ENCODE measurements around the gene SNX24.
"Not testable (repeated sequence)": the region's sequence is repeated elsewhere in the genome, so short reads cannot be mapped to it uniquely, and the experiment has no call there.

Gene SNX24

DNA sequence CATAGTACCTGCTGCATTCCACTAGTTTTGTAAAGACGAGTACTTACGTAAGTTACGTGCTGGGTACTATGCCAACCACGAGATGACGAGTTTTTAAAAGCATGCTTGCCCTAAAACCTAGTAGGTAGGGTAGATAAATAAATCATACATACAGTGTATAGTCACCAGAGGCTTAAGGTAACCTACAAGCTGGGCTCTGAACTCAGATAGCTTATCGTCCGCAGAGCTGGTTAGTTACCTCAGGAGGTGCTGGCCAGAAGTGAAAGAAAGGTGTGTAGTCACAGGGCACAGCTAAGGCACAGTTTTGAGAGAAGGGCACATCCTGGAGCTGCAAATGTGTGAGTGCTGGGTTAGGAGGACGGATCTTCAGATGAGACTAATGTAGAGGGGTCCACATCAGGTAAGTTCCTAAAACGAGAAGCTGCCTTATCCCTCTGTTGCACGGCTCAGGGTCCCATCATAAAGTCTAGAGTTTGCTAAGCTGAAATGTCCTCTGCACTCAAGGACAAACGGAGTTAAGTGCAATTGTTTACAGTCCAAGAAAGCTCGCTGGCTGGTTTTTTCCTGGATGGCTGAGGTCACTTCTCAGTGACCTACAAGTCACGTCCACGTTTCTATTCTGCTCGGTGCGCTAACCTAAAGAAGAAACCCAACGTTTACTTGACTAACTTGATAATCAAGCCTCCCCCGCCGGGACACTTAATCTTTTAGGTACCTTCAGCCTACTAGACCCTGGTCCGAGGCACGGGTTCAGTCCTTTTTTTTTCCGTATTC lies 1.1 kb upstream of the SNX24 start:
- TF ChIP-seq, protein P1, sequence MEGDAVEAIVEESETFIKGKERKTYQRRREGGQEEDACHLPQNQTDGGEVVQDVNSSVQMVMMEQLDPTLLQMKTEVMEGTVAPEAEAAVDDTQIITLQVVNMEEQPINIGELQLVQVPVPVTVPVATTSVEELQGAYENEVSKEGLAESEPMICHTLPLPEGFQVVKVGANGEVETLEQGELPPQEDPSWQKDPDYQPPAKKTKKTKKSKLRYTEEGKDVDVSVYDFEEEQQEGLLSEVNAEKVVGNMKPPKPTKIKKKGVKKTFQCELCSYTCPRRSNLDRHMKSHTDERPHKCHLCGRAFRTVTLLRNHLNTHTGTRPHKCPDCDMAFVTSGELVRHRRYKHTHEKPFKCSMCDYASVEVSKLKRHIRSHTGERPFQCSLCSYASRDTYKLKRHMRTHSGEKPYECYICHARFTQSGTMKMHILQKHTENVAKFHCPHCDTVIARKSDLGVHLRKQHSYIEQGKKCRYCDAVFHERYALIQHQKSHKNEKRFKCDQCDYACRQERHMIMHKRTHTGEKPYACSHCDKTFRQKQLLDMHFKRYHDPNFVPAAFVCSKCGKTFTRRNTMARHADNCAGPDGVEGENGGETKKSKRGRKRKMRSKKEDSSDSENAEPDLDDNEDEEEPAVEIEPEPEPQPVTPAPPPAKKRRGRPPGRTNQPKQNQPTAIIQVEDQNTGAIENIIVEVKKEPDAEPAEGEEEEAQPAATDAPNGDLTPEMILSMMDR (IDR thresholded peaks at IDR 0.05; ENCODE audit: insufficient read depth, low read length, poor library complexity, severe bottlenecking), result no peak
- H3K36me3 ChIP-seq (ENCODE audit: control insufficient read depth, insufficient read depth, low read length), result no peaks in the 10 kb centered on the region
- DNase-seq (ENCODE audit: extremely low read depth, insufficient read length), result no peak
- no peaks in the 10 kb centered on the region for H3K27me3 ChIP-seq (replicated peaks; ENCODE audit: control insufficient read depth, insufficient read depth, low read length)
- peak overlapping the region; percentile 74 for H3K4me3 ChIP-seq (replicated peaks; ENCODE audit: low read depth, low read length)

DNA sequence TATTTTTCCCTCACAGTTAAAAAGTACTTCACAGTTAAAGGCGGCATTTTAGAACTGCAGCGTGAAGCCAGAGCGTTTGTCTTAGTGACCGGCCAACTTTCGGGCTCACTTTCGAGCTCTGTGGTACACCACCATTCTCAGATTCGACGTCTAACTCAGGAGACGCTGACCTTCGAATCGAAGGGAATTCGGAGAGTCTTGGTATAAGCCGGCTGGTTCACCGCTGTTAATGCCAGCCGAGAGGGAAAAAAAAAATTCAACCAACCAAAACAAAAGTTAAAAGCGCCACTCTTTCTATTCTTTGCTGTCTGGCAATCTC lies 544 bp upstream of the SNX24 start:
- H3K27me3 ChIP-seq (replicated peaks; ENCODE audit: control insufficient read depth, insufficient read depth, low read length), result no peaks in the 10 kb centered on the region
- H3K36me3 ChIP-seq (ENCODE audit: control insufficient read depth, insufficient read depth, low read length), result no peaks in the 10 kb centered on the region
- no peak for DNase-seq (ENCODE audit: extremely low read depth, insufficient read length)
- peak overlapping the region; percentile 74 for H3K4me3 ChIP-seq (replicated peaks; ENCODE audit: low read depth, low read length)
- TF ChIP-seq, protein P1 (IDR thresholded peaks at IDR 0.05; ENCODE audit: insufficient read depth, low read length, poor library complexity, severe bottlenecking), result no peak

DNA sequence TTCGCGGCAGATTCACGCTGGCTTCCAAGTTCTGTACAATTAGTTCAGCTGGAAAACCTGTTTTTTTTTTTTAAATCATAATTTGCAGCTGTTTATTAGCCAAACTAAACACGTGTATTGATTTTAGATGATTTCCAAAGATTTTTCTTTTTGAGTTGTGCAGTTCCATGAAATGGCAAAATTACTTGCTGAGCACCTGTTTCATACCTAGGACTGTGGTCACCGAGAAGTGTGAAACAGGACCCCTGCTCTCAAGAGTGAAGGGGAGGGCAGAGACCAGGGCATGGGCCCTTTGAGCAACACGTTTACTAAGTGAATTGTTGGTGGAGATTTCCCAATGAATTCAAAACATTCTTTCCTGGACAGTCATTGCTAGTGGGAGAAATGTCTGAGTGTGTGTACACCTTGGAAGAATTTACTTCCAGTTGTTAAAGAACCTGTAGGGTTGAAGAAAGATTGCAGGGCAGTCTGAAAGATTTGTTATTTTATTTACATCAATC lies 688 bp downstream of the SNX24 start:
- Histone ChIP-seq H3K4me3 (replicated peaks; ENCODE audit: low read depth, low read length) (peak overlapping the region; percentile 74), H3K27me3 (replicated peaks; ENCODE audit: control insufficient read depth, insufficient read depth, low read length) (no peaks in the 10 kb centered on the region), H3K36me3 (ENCODE audit: control insufficient read depth, insufficient read depth, low read length) (no peaks in the 10 kb centered on the region)
- DNase-seq (ENCODE audit: extremely low read depth, insufficient read length), result no peak
- TF ChIP-seq, protein P1 (IDR thresholded peaks at IDR 0.05; ENCODE audit: insufficient read depth, low read length, poor library complexity, severe bottlenecking), result no peak

GRCh38 chr5:122847687-122848081 lies 2.3 kb downstream of the SNX24 start:
- no peaks in the 10 kb centered on the region for H3K27me3 ChIP-seq (replicated peaks; ENCODE audit: control insufficient read depth, insufficient read depth, low read length)
- H3K4me3 ChIP-seq (replicated peaks; ENCODE audit: low read depth, low read length), result no peak overlapping the region
- TF ChIP-seq, protein P1 (IDR thresholded peaks at IDR 0.05; ENCODE audit: insufficient read depth, low read length, poor library complexity, severe bottlenecking), result no peak
- no peak for DNase-seq (ENCODE audit: extremely low read depth, insufficient read length)
- no peaks in the 10 kb centered on the region for H3K36me3 ChIP-seq (ENCODE audit: control insufficient read depth, insufficient read depth, low read length)

- H3K36me3 ChIP-seq (ENCODE audit: control insufficient read depth, insufficient read depth, low read length), result no peaks in the 10 kb centered on the region
- DNase-seq (ENCODE audit: extremely low read depth, insufficient read length), result no peak
- no peaks in the 10 kb centered on the region for H3K27me3 ChIP-seq (replicated peaks; ENCODE audit: control insufficient read depth, insufficient read depth, low read length)
- TF ChIP-seq, protein P1 (IDR thresholded peaks at IDR 0.05; ENCODE audit: insufficient read depth, low read length, poor library complexity, severe bottlenecking), result no peak
- H3K4me3 ChIP-seq (replicated peaks; ENCODE audit: low read depth, low read length), result no peak overlapping the region
These were observed 4.4 kb downstream of the SNX24 start for GRCh38 chr5:122849771-122850170.

DNA sequence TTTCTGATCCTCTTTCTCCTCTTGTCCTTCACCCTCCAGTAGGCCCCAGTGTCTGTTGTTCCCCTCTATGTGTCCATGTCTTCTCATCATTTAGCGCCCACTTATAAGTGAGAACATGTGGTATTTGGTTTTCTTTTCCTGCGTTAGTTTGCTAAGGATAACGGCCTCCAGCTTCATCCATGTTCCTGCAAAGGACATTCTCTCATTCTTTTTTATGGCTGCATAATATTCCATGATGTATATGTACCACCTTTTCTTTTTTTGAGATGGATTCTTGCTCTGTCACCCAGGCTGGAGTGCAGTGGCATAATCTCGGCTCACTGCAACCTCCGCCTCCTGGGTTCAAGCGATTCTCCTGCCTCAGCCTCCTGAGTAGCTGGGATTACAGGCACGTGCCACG lies 12.1 kb downstream of the SNX24 start:
- H3K4me3 ChIP-seq (replicated peaks; ENCODE audit: low read depth, low read length); DNase-seq (ENCODE audit: extremely low read depth, insufficient read length); H3K36me3 ChIP-seq (ENCODE audit: control insufficient read depth, insufficient read depth, low read length); H3K27me3 ChIP-seq (replicated peaks; ENCODE audit: control insufficient read depth, insufficient read depth, low read length): not testable (repeated sequence)

Measured in GM06990 (cell line).